Daoy (cell line): ENCODE results near the gene RALY. TPM values are rescaled to one million over a fixed set of nuclear protein-coding genes. Genes with fewer than 3 reads are reported as not detected.
"Not testable (repeated sequence)": the region's sequence is repeated elsewhere in the genome, so short reads cannot be mapped to it uniquely, and the experiment has no call there.

ENCODE experiments used
- DNase-seq: peaks from one replicate; pipeline ENCODE4 v3.0.0-alpha.2; 2015; ENCODE audit warnings: low read depth
- total RNA-seq: library from RNA; depleted of rRNA; stranded (reverse); fragments of >200 nt; shearing (Covaris generic); gene quantifications from 2 replicates; pipeline ENCODE4 v1.2.3, GENCODE V29; 2014

The RALY gene
- total RNA-seq, 1 experiment from 2014 or later, result 74.2 TPM

GRCh38 chr20:34015401-34016335, 22.0 kb downstream of the RALY start:
- DNase-seq, result no peak

DNA sequence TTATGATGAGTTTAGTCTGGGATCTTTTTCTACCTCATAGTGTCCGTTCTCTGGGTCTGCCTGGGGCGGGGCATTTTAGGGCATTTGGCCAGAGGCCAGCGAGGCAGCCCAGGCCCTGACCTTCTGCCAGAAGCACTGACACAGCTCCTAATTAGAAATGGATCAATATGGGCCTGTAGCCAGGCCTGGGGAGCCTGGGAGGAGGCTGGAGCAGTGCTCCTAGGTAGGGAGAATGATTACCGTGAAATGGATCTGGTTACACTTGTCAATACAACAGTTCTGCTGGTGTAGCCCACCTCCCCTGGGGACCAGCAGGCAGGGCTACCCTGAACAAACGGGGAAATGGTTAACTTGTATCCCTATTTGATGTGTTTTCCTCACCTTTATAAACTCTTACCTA, 23.0 kb downstream of the RALY start:
- no peak for DNase-seq

DNA sequence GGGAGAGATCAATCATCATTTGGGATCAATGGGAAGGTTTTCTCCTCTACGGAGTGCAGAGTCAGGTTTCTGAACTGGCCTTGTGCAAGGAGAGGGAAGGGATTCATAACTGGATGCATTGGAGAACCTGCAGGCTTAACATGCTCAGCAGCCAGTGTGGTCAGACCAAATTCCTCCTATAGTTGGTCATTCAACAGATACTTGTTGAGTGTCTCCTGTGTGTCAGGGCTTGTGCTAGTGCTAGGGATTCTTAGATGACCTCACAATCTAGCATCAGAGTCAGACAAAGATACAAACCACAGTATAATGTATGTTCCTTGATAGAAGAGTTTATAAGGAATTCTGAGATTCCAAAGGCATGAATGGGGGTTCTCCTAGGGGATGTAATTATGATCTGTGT, 23.9 kb downstream of the RALY start:
- DNase-seq, result peak; percentile 70

- DNase-seq, result no peak
These were observed 24.5 kb downstream of the RALY start for GRCh38 chr20:34018166-34018565.

DNA sequence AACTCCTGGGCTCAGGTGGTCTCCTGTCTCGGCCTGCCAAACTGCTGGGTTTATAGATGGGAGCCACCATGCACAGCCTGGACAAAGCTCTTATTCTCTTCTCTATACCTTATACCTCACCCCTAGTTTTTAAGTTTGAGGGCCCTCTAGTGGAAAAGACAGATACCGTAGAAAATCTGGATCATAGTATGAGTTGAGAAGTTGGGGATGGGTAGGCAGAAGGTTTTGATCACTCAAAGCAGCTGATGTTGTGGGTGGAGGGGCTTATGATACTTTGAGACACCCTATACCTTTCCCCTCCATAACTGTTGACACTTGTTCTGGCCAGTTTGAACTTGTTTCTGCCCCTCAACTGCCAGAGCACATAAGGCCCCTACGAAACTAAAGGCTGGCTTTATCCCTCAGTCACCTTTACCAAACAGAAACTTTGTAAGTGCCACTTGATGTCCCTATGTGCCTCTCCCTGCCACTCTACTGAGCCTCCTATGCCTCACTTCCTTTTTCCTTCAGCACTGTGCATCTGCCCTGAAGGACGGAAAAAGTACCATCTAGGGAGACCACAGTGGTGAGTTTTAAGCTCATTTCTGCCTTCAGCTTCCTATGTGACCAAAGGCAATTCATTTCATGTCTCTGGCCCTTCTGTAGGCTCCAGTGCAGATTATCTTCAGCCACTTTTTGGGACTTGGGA, 28.6 kb downstream of the RALY start:
- no peak for DNase-seq

- no peak for DNase-seq
These were observed 29.1 kb downstream of the RALY start for GRCh38 chr20:34022839-34023234.

GRCh38 chr20:34023937-34024722, 30.4 kb downstream of the RALY start:
- DNase-seq, result no peak

DNA sequence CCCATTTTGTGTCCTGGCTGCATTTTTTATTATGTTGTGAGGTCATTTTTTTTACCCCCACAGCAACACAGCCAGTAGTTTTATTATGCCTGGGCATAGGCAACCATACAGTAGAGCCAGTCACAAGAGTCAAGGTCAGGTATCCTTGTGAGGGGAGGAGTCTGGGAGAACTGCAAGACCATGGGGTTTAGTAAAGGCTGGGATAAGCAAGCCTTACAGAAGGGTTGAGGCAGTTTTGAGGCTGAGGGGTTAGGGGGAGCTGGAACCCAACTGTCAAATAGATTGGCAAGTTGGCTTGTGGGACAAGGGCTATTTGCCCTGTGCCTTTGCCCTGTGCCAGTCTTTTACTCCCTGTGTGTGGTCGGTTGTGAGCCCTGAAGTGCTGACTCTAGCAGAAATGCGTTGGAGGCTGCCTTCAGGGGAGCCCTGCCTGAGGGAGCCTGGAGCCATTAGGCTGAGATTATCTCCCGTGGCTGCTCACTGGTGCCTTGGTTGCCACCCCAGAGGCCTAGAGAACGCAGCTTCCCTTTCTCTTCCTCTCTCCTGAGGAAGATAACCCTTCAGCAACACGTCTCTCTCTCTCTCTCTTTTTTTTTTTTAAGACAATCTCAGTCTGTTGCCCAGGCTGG, 31.1 kb downstream of the RALY start:
- DNase-seq, result no peak

GRCh38 chr20:34028013-34028412, 34.3 kb downstream of the RALY start:
- DNase-seq, result not testable (repeated sequence)

- DNase-seq, result no peak
These were observed 35.7 kb downstream of the RALY start for GRCh38 chr20:34029415-34029814.

DNA sequence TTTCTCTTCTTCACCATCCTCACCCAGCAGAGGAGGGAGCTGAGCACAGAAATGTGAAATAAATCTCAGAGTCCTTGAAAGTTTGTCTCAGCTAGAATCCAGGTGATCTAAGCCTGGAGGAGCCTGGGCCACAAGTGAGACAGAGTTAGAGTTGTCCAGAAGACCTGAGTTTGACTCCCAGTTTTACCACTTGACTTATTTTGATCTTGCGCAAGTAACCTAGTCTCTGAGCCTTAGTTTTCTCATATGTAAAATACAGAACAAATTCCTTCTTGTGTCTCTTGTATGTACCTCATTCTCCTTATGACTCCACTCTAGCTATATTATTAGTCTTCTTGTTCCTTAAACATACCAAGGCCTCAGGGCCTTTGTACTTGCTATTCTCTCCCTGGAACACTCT, 36.7 kb downstream of the RALY start:
- DNase-seq, result no peak

DNA sequence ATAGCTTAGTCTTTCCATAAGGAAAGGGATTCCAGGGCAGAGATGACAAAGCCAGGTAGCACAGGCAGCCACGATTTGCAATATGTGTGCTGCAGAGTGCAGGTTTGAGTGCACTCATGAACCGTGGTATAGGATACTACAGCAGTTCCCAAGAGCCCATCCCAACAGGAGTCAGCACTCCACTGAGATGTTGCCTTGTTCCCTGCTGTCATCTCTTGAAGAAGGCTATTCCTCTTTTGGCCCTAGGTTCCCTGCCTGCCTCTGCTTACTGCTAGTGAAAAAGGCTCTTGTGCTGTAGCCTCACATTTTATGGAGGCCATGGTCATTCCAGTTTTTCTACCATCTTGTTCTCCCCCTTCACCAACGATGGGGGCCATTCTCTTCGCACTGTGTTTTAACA, 40.2 kb downstream of the RALY start:
- no peak for DNase-seq

- DNase-seq, result no peak
These were observed 43.4 kb downstream of the RALY start for GRCh38 chr20:34037121-34037520.

- DNase-seq, result no peak
These were observed 44.1 kb downstream of the RALY start for GRCh38 chr20:34037767-34038166.

- DNase-seq, result no peak
These were observed 46.7 kb downstream of the RALY start for GRCh38 chr20:34040300-34040995.

DNA sequence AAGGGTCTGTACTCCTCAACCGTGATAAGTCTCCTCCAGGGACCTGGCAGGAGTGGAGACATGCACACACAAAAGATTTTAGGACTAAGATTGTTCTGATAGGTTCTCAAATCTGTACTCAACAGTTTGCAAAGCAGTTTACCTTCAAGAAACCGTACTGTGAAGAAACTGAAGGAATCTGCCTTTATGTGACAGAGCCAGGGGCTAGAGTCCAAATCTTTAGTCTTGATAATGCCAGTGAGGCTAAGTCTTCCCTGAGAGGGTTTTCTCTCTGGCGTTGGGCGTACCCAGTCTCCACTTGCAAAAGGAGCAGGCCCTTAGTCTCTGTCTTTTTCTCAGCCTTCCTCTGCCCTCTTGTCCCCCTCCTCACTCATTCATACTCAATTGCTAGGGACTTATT, 47.5 kb downstream of the RALY start:
- no peak for DNase-seq

GRCh38 chr20:34042262-34042661, 48.6 kb downstream of the RALY start:
- DNase-seq, result no peak

- DNase-seq, result no peak
These were observed 49.3 kb downstream of the RALY start for GRCh38 chr20:34043025-34043424.

DNA sequence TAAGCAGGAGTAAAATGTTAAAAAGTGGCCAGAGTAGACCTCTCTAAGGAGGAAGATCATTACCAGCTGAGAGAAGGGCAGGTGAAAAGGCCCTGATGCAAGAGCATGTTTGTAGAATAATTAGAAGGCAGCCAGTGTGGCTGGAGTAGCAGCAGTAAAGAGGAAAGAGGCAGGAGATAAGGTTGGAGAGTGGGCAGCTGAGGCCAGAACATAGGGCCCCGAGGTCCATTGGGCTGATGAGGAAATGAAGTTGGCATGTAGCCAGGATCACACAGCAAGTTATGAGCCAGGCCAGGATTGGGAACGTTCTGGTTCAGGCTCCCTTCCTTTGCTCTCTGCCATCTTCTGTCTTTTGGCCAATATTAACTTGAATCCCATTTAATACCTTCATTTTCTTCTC, 51.6 kb downstream of the RALY start:
- DNase-seq, result peak; percentile 6

GRCh38 chr20:34045930-34046725, 52.4 kb downstream of the RALY start:
- DNase-seq, result no peak
